Colon (tissue), 2 donors: ENCODE measurements around the gene TMEM53.

Experiments used
- FAIRE-seq: peaks from 2 replicates; lab custom pipeline; 2012; peaks lifted over from hg19 to GRCh38; lab: Jason Lieb, UNC
- donor health status: control.
- donor health status: control.

The TMEM53 gene

GRCh38 chr1:44646261-44647110 is 27.8 kb downstream of the TMEM53 start:
- no peak for FAIRE-seq

- FAIRE-seq: no peak
Observed at GRCh38 chr1:44645476-44646244, 28.6 kb downstream of the TMEM53 start.

- FAIRE-seq: no peak
Observed at GRCh38 chr1:44644806-44645205, 29.5 kb downstream of the TMEM53 start.

- FAIRE-seq: no peak
Observed at GRCh38 chr1:44643721-44644334, 30.5 kb downstream of the TMEM53 start.

GRCh38 chr1:44642925-44643324 is 31.4 kb downstream of the TMEM53 start:
- FAIRE-seq: no peak

- no peak for FAIRE-seq
Observed at GRCh38 chr1:44642255-44642654, 32.0 kb downstream of the TMEM53 start.

- FAIRE-seq: no peak
Observed at GRCh38 chr1:44641126-44642102, 32.9 kb downstream of the TMEM53 start.

- no peak for FAIRE-seq
Observed at GRCh38 chr1:44640200-44640853, 34.0 kb downstream of the TMEM53 start.

- no peak for FAIRE-seq
Observed at GRCh38 chr1:44637702-44638411, 36.4 kb downstream of the TMEM53 start.

GRCh38 chr1:44636688-44637598 is 37.3 kb downstream of the TMEM53 start:
- FAIRE-seq: no peak

- no peak for FAIRE-seq
Observed at GRCh38 chr1:44636083-44636687, 38.1 kb downstream of the TMEM53 start.

- no peak for FAIRE-seq
Observed at GRCh38 chr1:44635439-44635838, 38.8 kb downstream of the TMEM53 start.

GRCh38 chr1:44634606-44635189 is 39.6 kb downstream of the TMEM53 start:
- no peak for FAIRE-seq

- no peak for FAIRE-seq
Observed at GRCh38 chr1:44632598-44632997, 41.7 kb downstream of the TMEM53 start.

GRCh38 chr1:44631647-44632539 is 42.4 kb downstream of the TMEM53 start:
- FAIRE-seq: no peak

- no peak for FAIRE-seq
Observed at GRCh38 chr1:44631333-44631646, 43.0 kb downstream of the TMEM53 start.

- no peak for FAIRE-seq
Observed at GRCh38 chr1:44630116-44630515, 44.2 kb downstream of the TMEM53 start.
